Activated CD4-positive, CD25-positive, alpha-beta regulatory T cell (primary cell): Measurements from ENCODE around the gene ZNF845.
"Not testable (repeated sequence)": the region's sequence is repeated elsewhere in the genome, so short reads cannot be mapped to it uniquely, and the experiment has no call there.

Experiments used
- DNase-seq, 4 experiments: peaks; one replicate each; lab custom pipeline; 2025; lab: John Stamatoyannopoulos, UW

Gene ZNF845

GRCh38 chr19:53381376-53381775, 47.8 kb downstream of the ZNF845 start:
- DNase-seq, result no peak

- DNase-seq, result no peak
Observed at GRCh38 chr19:53388168-53388567, 54.6 kb downstream of the ZNF845 start.

- no peak for DNase-seq
Observed at GRCh38 chr19:53388904-53389303, 55.4 kb downstream of the ZNF845 start.

GRCh38 chr19:53389571-53389970, 56.0 kb downstream of the ZNF845 start:
- DNase-seq, result no peak

GRCh38 chr19:53389978-53390377, 56.4 kb downstream of the ZNF845 start:
- no peak for DNase-seq

- no peak for DNase-seq
Observed at GRCh38 chr19:53394522-53394973, 61.0 kb downstream of the ZNF845 start.

- peak; percentile 91 to 95 (median 94) for DNase-seq
Observed at GRCh38 chr19:53394974-53395839, 61.7 kb downstream of the ZNF845 start, which contains the start of gene ZNF765. Gene ZNF765 (plus strand): TSS chr19:53395149. CDS start chr19:53398016, 2,867 bp downstream.

GRCh38 chr19:53395840-53396524, 62.4 kb downstream of the ZNF845 start:
- DNase-seq, result not testable (repeated sequence)

GRCh38 chr19:53396525-53396868, 62.9 kb downstream of the ZNF845 start:
- DNase-seq, result no peak

GRCh38 chr19:53397918-53398317, 64.4 kb downstream of the ZNF845 start:
- not testable (repeated sequence) for DNase-seq
